NT2/D1 (cell line): ENCODE data around the gene TBL1X.
"Not testable (repeated sequence)": the region's sequence is repeated elsewhere in the genome, so short reads cannot be mapped to it uniquely, and the experiment has no call there.

Source experiments
- SUZ12 ChIP-seq: IDR thresholded peaks from 2 replicates; pipeline ENCODE4 v1.6.1; 2011; ENCODE audit not compliant: insufficient read length, insufficient read depth; ENCODE audit errors: extremely low read depth
- YY1 ChIP-seq: IDR thresholded peaks from 2 replicates; pipeline ENCODE4 v1.6.1; 2011; ENCODE audit not compliant: insufficient read length, insufficient read depth
- ZNF274 ChIP-seq: IDR thresholded peaks from 2 replicates; pipeline ENCODE4 v1.6.1; 2011; ENCODE audit warnings: mild to moderate bottlenecking, low read depth, low read length

DNA sequence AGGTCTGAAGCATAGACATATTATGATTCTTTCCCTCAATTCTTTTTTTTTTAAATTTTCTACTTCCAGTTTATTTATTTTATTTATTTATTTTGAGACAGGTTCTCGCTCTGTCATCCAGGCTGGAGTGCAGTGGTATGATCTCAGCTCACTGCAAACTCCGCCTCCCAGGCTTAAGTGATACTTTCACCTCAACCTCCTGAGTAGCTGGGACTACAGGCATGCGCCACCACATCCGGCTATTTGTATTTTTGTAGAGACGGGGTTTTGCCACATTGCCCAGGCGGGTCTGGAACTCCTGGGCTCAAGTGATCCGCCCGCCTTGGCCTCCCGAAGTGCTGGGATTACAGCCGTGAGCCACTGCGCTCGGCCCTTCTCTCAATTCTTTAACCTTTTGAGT lies 6.8 kb upstream of the TBL1X start:
- not testable (repeated sequence) for TF ChIP-seq YY1, ZNF274, SUZ12
